Liver (tissue), 3 donors: ENCODE results near the gene SYNPR.

Experiments used
- CTCF ChIP-seq: fragments of 150-350 bp; IDR thresholded peaks from 2 replicates; pipeline ENCODE4 v1.5.1; 2017; ENCODE audit warnings: improper control_type of control experiment, low read depth, low read length; ENCODE audit not compliant: missing input control
- EGR1 ChIP-seq, 2 donors: IDR thresholded peaks; 2 replicates each; pipeline ENCODE4 v1.6.1; 2016 to 2018; ENCODE audit warnings: antibody characterized with exemption in 2 of 2, low read depth in 2 of 2
- JUND ChIP-seq, 2 donors: IDR thresholded peaks; 2 replicates each; pipeline ENCODE4 v1.6.1; 2016; ENCODE audit warnings: antibody characterized with exemption in 2 of 2
- MAX ChIP-seq: IDR thresholded peaks from 2 replicates; pipeline ENCODE4 v1.6.1; 2016; ENCODE audit warnings: antibody characterized with exemption
- REST ChIP-seq: IDR thresholded peaks from 2 replicates; pipeline ENCODE4 v1.6.1; 2016; ENCODE audit warnings: antibody characterized with exemption, mild to moderate bottlenecking
- RXRA ChIP-seq, 2 donors: IDR thresholded peaks; 2 replicates each; pipeline ENCODE4 v1.6.1; 2017 to 2018; ENCODE audit warnings: antibody characterized with exemption in 2 of 2, mild to moderate bottlenecking in 1 of 2
- YY1 ChIP-seq: IDR thresholded peaks from 2 replicates; pipeline ENCODE4 v1.6.1; 2016; ENCODE audit warnings: antibody characterized with exemption, mild to moderate bottlenecking
- ZBTB33 ChIP-seq: IDR thresholded peaks from 2 replicates; pipeline ENCODE4 v1.6.1; 2016; ENCODE audit warnings: antibody characterized with exemption
- TF ChIP-seq, protein P1 (sequence below): IDR thresholded peaks from 2 replicates; pipeline ENCODE4 v1.6.1; 2016; ENCODE audit warnings: antibody characterized with exemption
- donor health status: healthy.
- donor health status: healthy.

DNA sequence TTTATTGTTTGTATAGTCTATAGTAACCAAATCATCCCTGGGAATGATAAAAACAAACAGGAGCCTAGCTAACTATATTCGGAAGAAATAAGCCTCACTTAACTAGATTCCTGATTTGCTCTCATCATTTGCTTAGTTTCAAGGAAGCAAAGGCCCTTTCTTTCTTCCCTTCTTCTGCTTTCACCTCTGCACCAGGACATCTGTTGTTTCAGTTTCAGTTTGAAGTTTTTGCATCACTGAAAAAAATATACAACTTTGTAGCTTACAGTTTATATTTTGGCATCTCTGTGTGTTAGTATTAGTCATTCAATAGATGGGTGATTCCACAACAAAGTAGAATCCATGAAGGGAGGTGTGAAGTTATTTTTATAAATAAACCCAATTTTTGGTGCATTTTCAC lies 260.8 kb downstream of the SYNPR start:
- no peak for TF ChIP-seq CTCF
- no peak for TF ChIP-seq JUND (IDR thresholded peaks at IDR 0.05)
- TF ChIP-seq YY1, result no peak
- no peak for TF ChIP-seq MAX
- TF ChIP-seq EGR1 (IDR thresholded peaks at IDR 0.05; ENCODE audit: low read depth in 2 of 2), result no peak
- no peak for TF ChIP-seq REST
- TF ChIP-seq, protein P1, sequence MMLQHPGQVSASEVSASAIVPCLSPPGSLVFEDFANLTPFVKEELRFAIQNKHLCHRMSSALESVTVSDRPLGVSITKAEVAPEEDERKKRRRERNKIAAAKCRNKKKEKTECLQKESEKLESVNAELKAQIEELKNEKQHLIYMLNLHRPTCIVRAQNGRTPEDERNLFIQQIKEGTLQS, result no peak
- TF ChIP-seq RXRA (IDR thresholded peaks at IDR 0.05), result no peak
- TF ChIP-seq ZBTB33, result no peak
